CD14-positive monocyte (primary cell): ENCODE results near the gene C1RL. TPM values are rescaled to one million over a fixed set of nuclear protein-coding genes. Genes with fewer than 3 reads are reported as not detected.

Experiments used
- DNase-seq, 3 donors: peaks; one replicate each; pipeline ENCODE4 v3.0.0-alpha.2; 2011 to 2022
- H2AFZ ChIP-seq: 2 replicates; pipeline ENCODE4 v1.6.0; 2012; ENCODE audit warnings: mild to moderate bottlenecking, low read depth, low read length, inconsistent platforms; ENCODE audit not compliant: insufficient read depth, poor library complexity, severe bottlenecking
- H3K27ac ChIP-seq, 2 donors: 1 replicate in 1 of 2; 2 replicates in 1 of 2; pipeline ENCODE4 v1.5.1; 2012 to 2013; ENCODE audit warnings: low read length in 2 of 2, control low read depth in 1 of 2, inconsistent platforms in 1 of 2, low read depth in 1 of 2, mild to moderate bottlenecking in 1 of 2
- H3K27me3 ChIP-seq, 2 donors: one replicate each; pipeline versions ENCODE4 v1.6.0 to v1.6.1; 2011 to 2013; ENCODE audit warnings: low read length in 2 of 2; ENCODE audit not compliant: control insufficient read depth in 2 of 2, insufficient read depth in 2 of 2
- H3K36me3 ChIP-seq, 2 donors: replicated peaks in 1 of 2; 1 replicate in 1 of 2; 2 replicates in 1 of 2; pipeline versions ENCODE4 v1.5.1 to v1.6.1; 2012 to 2013; ENCODE audit warnings: low read length in 2 of 2, control low read depth in 1 of 2, inconsistent platforms in 1 of 2, mild to moderate bottlenecking in 1 of 2; ENCODE audit not compliant: insufficient read depth in 2 of 2, control insufficient read depth in 1 of 2
- H3K4me1 ChIP-seq, 2 donors: 1 replicate in 1 of 2; 2 replicates in 1 of 2; pipeline versions ENCODE4 v1.5.1 to v1.6.1; 2012 to 2013; ENCODE audit warnings: low read length in 2 of 2, control low read depth in 1 of 2, inconsistent platforms in 1 of 2, mild to moderate bottlenecking in 1 of 2, moderate library complexity in 1 of 2; ENCODE audit not compliant: insufficient read depth in 2 of 2, control insufficient read depth in 1 of 2
- H3K4me2 ChIP-seq: replicated peaks from 2 replicates; pipeline ENCODE3; 2012; ENCODE audit warnings: low read length, moderate library complexity, mild to moderate bottlenecking; ENCODE audit not compliant: poor library complexity, severe bottlenecking; ENCODE audit errors: extremely low read depth
- H3K4me3 ChIP-seq, 3 experiments: fragments of 200-600 bp in 1 of 3; sonication (generic) in 1 of 3; replicated peaks in 1 of 3; 1 replicate in 2 of 3; 2 replicates in 1 of 3; pipeline ENCODE4 v1.5.1; 2011 to 2013; ENCODE audit warnings: low read length in 3 of 3, mild to moderate bottlenecking in 3 of 3, control low read depth in 2 of 3, low read depth in 2 of 3, inconsistent platforms in 1 of 3, moderate library complexity in 1 of 3
- H3K79me2 ChIP-seq: 2 replicates; pipeline ENCODE4 v1.6.0; 2012; ENCODE audit warnings: mild to moderate bottlenecking, control low read depth, inconsistent platforms, low read length, moderate library complexity; ENCODE audit not compliant: insufficient read depth
- H3K9ac ChIP-seq: 2 replicates; pipeline ENCODE4 v1.6.0; 2017; ENCODE audit warnings: low read length, mild to moderate bottlenecking; ENCODE audit not compliant: insufficient read depth, poor library complexity, severe bottlenecking
- H3K9me3 ChIP-seq, 2 donors: replicated peaks in 1 of 2; 1 replicate in 1 of 2; 2 replicates in 1 of 2; pipeline versions ENCODE4 v1.5.1 to v1.6.1; 2012 to 2013; ENCODE audit warnings: low read length in 2 of 2, control low read depth in 1 of 2; ENCODE audit not compliant: control insufficient read depth in 1 of 2, insufficient read depth in 1 of 2
- H4K20me1 ChIP-seq: 2 replicates; pipeline ENCODE4 v1.6.0; 2012; ENCODE audit warnings: mild to moderate bottlenecking, low read length, control low read depth, moderate library complexity; ENCODE audit not compliant: insufficient read depth
- H3K27ac Mint-ChIP-seq, 7 donors: one replicate each; pipeline ENCODE4 v1.8.0; 2020; ENCODE audit warnings: mild to moderate bottlenecking in 7 of 7, mixed read lengths in 7 of 7, moderate library complexity in 6 of 7, inconsistent platforms in 2 of 7
- H3K27me3 Mint-ChIP-seq, 3 donors: one replicate each; pipeline ENCODE4 v1.8.0; 2021 to 2022; ENCODE audit warnings: low read depth in 3 of 3, mild to moderate bottlenecking in 3 of 3, mixed read lengths in 3 of 3, moderate library complexity in 3 of 3, inconsistent platforms in 1 of 3
- H3K36me3 Mint-ChIP-seq, 2 donors: one replicate each; pipeline ENCODE4 v1.8.0; 2020; ENCODE audit warnings: mixed read lengths in 2 of 2, inconsistent platforms in 1 of 2, mild to moderate bottlenecking in 1 of 2
- H3K4me1 Mint-ChIP-seq: one replicate; pipeline ENCODE4 v1.8.0; 2020; ENCODE audit warnings: mild to moderate bottlenecking, mixed read lengths
- H3K4me3 Mint-ChIP-seq, 2 donors: one replicate each; pipeline ENCODE4 v1.8.0; 2020; ENCODE audit warnings: mild to moderate bottlenecking in 2 of 2, mixed read lengths in 2 of 2, moderate library complexity in 1 of 2
- H3K9me3 Mint-ChIP-seq, 7 donors: one replicate each; pipeline ENCODE4 v1.8.0; 2020 to 2022; ENCODE audit warnings: mixed read lengths in 7 of 7, mild to moderate bottlenecking in 6 of 7, moderate library complexity in 6 of 7, inconsistent platforms in 2 of 7
- WGBS: methylation state at CpG from one replicate; pipeline ENCODE4 v1.1.5; 2013; ENCODE audit warnings: missing lambda C conversion rate; ENCODE audit not compliant: insufficient coverage; 5-methylcytosine and 5-hydroxymethylcytosine counted together
- intact Hi-C, 2 donors: fragments of 100-400 bp; cut with micrococcal nuclease; formaldehyde crosslinking; loops; one replicate each; pipeline versions ENCODE4 v1.15.0 to v1.15.1; 2023
- polyA plus RNA-seq, 3 donors: library from polyadenylated mRNA; depleted of rRNA in 1 of 3; unstranded in 2 of 3; stranded (reverse) in 1 of 3; fragments of 300-500 nt in 2 of 3; fragments of >200 nt in 1 of 3; fragmentation: Illumina TruSeq in 2 of 3; gene quantifications; 1 replicate in 2 of 3; 2 replicates in 1 of 3; pipeline ENCODE4 v1.2.3, GENCODE V29; 2012 to 2021
- TF ChIP-seq, protein P1 (sequence below): fragments of 200-600 bp; IDR thresholded peaks from one replicate; pipeline ENCODE4 v1.8.0; 2022; ENCODE audit warnings: antibody characterized with exemption, mild to moderate bottlenecking

C1RL gene
- polyA plus RNA-seq, 3 donors = 4.8 to 27.9 (median 5.6) TPM

DNA sequence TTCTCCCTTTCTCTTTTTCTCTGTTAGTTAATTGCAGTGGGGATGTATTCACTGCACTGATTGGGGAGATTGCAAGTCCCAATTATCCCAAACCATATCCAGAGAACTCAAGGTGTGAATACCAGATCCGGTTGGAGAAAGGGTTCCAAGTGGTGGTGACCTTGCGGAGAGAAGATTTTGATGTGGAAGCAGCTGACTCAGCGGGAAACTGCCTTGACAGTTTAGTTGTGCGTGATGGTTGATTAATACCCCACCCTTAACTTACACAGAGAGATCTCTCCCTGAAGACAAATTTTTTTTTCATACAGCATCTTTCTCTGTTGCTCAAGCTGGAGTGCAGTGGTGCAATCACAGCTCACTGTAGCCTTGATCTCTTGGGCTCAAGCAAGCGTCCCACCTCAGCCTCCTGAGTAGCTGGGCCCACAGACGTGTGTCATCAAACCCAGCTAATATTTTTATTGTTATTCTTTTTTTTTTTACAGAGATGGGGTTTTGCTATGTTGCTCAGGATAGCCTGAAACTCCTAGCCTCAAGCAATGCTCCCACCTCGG is 43.9 kb downstream of the C1RL start:
- H3K27ac ChIP-seq = no peak overlapping the region
- TF ChIP-seq, protein P1, sequence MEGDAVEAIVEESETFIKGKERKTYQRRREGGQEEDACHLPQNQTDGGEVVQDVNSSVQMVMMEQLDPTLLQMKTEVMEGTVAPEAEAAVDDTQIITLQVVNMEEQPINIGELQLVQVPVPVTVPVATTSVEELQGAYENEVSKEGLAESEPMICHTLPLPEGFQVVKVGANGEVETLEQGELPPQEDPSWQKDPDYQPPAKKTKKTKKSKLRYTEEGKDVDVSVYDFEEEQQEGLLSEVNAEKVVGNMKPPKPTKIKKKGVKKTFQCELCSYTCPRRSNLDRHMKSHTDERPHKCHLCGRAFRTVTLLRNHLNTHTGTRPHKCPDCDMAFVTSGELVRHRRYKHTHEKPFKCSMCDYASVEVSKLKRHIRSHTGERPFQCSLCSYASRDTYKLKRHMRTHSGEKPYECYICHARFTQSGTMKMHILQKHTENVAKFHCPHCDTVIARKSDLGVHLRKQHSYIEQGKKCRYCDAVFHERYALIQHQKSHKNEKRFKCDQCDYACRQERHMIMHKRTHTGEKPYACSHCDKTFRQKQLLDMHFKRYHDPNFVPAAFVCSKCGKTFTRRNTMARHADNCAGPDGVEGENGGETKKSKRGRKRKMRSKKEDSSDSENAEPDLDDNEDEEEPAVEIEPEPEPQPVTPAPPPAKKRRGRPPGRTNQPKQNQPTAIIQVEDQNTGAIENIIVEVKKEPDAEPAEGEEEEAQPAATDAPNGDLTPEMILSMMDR = no peak
- no peak overlapping the region for H3K4me3 ChIP-seq
- Mint-ChIP-seq H3K36me3 (no peaks in the 10 kb centered on the region), H3K27ac (no peak overlapping the region), H3K27me3 (peaks cover 2 to 10% (median 5%) of the 10 kb centered on the region in 3 donors), H3K4me3 (no peak overlapping the region), H3K9me3 (peaks cover 0 to 1% (median 0%) of the 10 kb centered on the region in 7 donors), H3K4me1 (peaks cover 2% of the 10 kb centered on the region)
- H3K36me3 ChIP-seq = no peaks in the 10 kb centered on the region
- H2AFZ ChIP-seq = no peak overlapping the region
- H4K20me1 ChIP-seq = no peaks in the 10 kb centered on the region
- no peaks in the 10 kb centered on the region for H3K79me2 ChIP-seq
- DNase-seq = no peak
- no peak overlapping the region for H3K9ac ChIP-seq
- H3K4me1 ChIP-seq = no peaks in the 10 kb centered on the region
- intact Hi-C loops = no loop called here
- H3K4me2 ChIP-seq = no peak overlapping the region
- H3K9me3 ChIP-seq = no peaks in the 10 kb centered on the region
- 100% methylated on average over 1 of the region's 7 CpGs for WGBS
- no peaks in the 10 kb centered on the region for H3K27me3 ChIP-seq

DNA sequence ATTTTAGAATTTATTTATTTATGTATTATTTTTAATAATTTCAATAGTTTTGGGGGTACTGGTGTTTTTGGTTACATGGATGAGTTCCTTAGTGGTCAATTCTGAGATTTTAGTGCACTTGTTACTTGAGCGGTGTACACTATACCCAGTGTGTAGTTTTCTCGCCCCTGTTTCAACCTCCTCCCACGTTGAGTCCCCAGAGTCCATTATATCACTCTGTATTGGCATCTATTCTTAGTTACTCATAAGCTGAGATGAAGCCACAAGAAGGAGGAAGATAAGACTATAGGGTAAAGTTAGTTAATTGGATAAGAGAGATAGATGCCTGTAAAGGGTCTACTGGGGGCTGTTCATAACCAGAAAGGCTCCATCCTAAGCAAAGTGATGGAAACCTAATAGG is 44.5 kb downstream of the C1RL start:
- 100% methylated on average over 1 of the region's 3 CpGs for WGBS
- no peak overlapping the region for H3K4me3 ChIP-seq
- no peak overlapping the region for H3K27ac ChIP-seq
- no peaks in the 10 kb centered on the region for H3K36me3 Mint-ChIP-seq
- H3K36me3 ChIP-seq = no peaks in the 10 kb centered on the region
- intact Hi-C loops = no loop called here
- H3K4me1 Mint-ChIP-seq = peaks cover 2% of the 10 kb centered on the region
- peaks cover 2 to 6% (median 5%) of the 10 kb centered on the region in 3 donors for H3K27me3 Mint-ChIP-seq
- TF ChIP-seq, protein P1 = no peak
- no peaks in the 10 kb centered on the region for H3K27me3 ChIP-seq
- H3K79me2 ChIP-seq = no peaks in the 10 kb centered on the region
- H3K9ac ChIP-seq = no peak overlapping the region
- H3K9me3 ChIP-seq = no peaks in the 10 kb centered on the region
- no peaks in the 10 kb centered on the region for H3K4me1 ChIP-seq
- no peak overlapping the region for H3K4me2 ChIP-seq
- peaks cover 0 to 1% (median 0%) of the 10 kb centered on the region in 7 donors for H3K9me3 Mint-ChIP-seq
- H3K27ac Mint-ChIP-seq = no peak overlapping the region
- H4K20me1 ChIP-seq = no peaks in the 10 kb centered on the region
- H2AFZ ChIP-seq = no peak overlapping the region
- DNase-seq = no peak
- H3K4me3 Mint-ChIP-seq = no peak overlapping the region
